Glutamatergic neuron (in vitro differentiated cells): ENCODE data around the gene KCTD10. TPM values are rescaled to one million over a fixed set of nuclear protein-coding genes. Genes with fewer than 3 reads are reported as not detected.
"Not testable (repeated sequence)": the region's sequence is repeated elsewhere in the genome, so short reads cannot be mapped to it uniquely, and the experiment has no call there.

Experiments used
- DNase-seq: peaks from one replicate; pipeline ENCODE4 v3.0.0; 2022
- H3K27ac Mint-ChIP-seq: one replicate; pipeline ENCODE4 v1.8.0; 2020; ENCODE audit warnings: mild to moderate bottlenecking, mixed read lengths, inconsistent platforms; ENCODE audit not compliant: unreplicated experiment
- H3K27me3 Mint-ChIP-seq: one replicate; pipeline ENCODE4 v1.8.0; 2020; ENCODE audit warnings: mild to moderate bottlenecking, moderate library complexity, mixed read lengths, inconsistent platforms; ENCODE audit not compliant: unreplicated experiment
- H3K36me3 Mint-ChIP-seq: one replicate; pipeline ENCODE4 v1.8.0; 2020; ENCODE audit warnings: mild to moderate bottlenecking, mixed read lengths, inconsistent platforms; ENCODE audit not compliant: unreplicated experiment
- H3K4me1 Mint-ChIP-seq: one replicate; pipeline ENCODE4 v1.8.0; 2020; ENCODE audit warnings: mild to moderate bottlenecking, low read depth, mixed read lengths, inconsistent platforms; ENCODE audit not compliant: unreplicated experiment
- H3K4me3 Mint-ChIP-seq: one replicate; pipeline ENCODE4 v1.8.0; 2020; ENCODE audit warnings: mild to moderate bottlenecking, mixed read lengths, inconsistent platforms; ENCODE audit not compliant: unreplicated experiment
- H3K9me3 Mint-ChIP-seq: one replicate; pipeline ENCODE4 v1.8.0; 2020; ENCODE audit warnings: mild to moderate bottlenecking, moderate library complexity, mixed read lengths, inconsistent platforms; ENCODE audit not compliant: unreplicated experiment
- total RNA-seq: library from RNA; stranded (reverse); fragmentation: NEBNext Ultra II Directional; extraction: Animal tissue kit (Norgen Biotek cat#: 25700); gene quantifications from one replicate; pipeline ENCODE4 v1.2.1, GENCODE V29; 2021; ENCODE audit not compliant: unreplicated experiment
- TF ChIP-seq, protein P1 (sequence below): fragments of 200-600 bp; sonication (generic); IDR thresholded peaks from one replicate; pipeline ENCODE4 v1.5.0; 2021; ENCODE audit not compliant: partially characterized antibody, unreplicated experiment

Gene KCTD10
- total RNA-seq, 1 donor from 2014 or later, result 95.2 TPM

DNA sequence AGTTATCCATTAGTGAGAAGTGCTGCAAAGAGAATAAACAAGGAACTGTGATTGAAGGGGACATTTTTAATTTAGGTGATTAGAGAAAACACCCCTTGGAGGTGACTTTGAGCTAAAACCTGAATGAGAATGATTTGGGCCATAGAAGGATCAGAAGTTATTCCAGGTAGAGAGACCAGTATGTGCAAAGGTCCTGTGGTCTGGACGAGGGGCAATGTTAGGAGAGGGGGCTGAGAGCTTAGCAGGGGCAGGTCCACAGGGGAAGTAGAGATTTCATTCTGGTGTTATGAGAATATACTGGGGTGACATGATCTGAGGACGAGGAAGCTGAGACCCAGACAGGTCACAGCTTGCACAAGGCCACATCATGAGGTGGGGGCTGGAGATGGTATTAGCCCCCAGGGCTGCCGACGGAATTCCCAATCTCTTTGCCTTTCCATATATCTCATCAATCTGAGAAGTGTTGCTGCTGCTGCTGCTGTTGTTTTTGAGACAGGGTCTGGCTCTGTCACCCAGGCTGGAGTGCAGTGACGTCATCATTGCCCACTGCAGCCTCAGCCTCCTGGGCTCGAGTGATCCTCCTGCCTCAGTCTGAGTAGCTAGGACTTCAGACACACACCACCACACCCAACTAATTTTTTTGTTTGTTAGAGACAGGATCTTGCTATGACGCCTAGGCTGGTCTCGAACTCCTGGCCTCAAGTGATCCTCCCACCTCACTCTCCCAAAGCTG, 55.6 kb downstream of the KCTD10 start:
- TF ChIP-seq, protein P1, sequence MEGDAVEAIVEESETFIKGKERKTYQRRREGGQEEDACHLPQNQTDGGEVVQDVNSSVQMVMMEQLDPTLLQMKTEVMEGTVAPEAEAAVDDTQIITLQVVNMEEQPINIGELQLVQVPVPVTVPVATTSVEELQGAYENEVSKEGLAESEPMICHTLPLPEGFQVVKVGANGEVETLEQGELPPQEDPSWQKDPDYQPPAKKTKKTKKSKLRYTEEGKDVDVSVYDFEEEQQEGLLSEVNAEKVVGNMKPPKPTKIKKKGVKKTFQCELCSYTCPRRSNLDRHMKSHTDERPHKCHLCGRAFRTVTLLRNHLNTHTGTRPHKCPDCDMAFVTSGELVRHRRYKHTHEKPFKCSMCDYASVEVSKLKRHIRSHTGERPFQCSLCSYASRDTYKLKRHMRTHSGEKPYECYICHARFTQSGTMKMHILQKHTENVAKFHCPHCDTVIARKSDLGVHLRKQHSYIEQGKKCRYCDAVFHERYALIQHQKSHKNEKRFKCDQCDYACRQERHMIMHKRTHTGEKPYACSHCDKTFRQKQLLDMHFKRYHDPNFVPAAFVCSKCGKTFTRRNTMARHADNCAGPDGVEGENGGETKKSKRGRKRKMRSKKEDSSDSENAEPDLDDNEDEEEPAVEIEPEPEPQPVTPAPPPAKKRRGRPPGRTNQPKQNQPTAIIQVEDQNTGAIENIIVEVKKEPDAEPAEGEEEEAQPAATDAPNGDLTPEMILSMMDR, result no peak
- H3K9me3 Mint-ChIP-seq, result peaks cover 2% of the 10 kb centered on the region
- no peaks in the 10 kb centered on the region for H3K36me3 Mint-ChIP-seq
- no peak for DNase-seq
- H3K27ac Mint-ChIP-seq, result no peak overlapping the region
- H3K4me1 Mint-ChIP-seq, result peaks cover 16% of the 10 kb centered on the region
- H3K27me3 Mint-ChIP-seq, result peaks cover 5% of the 10 kb centered on the region
- no peak overlapping the region for H3K4me3 Mint-ChIP-seq

DNA sequence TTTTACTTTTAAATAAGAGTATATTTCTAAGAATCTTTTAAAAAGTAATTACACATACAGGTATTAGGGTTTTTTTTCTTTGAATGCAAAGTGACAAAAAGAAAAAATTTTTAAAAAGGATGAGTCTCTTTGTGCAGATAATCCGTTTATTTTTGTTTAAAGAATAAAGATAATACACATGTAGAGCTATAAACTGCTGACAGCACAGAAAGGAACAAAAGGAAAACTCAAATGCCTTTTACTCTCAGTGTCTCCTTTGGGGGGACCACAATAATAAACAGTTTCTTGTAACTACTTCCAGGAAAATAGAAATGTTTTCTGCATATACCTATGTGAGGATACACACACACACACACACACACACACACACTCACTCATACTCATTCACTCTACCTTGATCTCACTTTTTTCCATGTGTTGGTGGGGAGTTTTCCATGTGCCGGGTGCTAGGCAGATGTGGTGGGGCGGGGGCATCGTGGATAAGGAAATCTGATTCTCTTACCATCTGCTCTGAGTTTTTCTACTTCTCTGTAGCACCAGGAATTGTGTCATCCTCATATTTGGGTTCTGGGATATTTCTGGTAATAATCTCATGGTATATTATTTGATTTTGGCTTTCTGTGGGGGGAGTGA, 58.1 kb downstream of the KCTD10 start:
- Mint-ChIP-seq H3K4me1 (peaks cover 13% of the 10 kb centered on the region), H3K36me3 (no peaks in the 10 kb centered on the region), H3K27ac (peak overlapping the region; percentile 60), H3K4me3 (no peak overlapping the region), H3K9me3 (peaks cover 2% of the 10 kb centered on the region), H3K27me3 (peaks cover 7% of the 10 kb centered on the region)
- no peak for DNase-seq
- TF ChIP-seq, protein P1, result no peak

DNA sequence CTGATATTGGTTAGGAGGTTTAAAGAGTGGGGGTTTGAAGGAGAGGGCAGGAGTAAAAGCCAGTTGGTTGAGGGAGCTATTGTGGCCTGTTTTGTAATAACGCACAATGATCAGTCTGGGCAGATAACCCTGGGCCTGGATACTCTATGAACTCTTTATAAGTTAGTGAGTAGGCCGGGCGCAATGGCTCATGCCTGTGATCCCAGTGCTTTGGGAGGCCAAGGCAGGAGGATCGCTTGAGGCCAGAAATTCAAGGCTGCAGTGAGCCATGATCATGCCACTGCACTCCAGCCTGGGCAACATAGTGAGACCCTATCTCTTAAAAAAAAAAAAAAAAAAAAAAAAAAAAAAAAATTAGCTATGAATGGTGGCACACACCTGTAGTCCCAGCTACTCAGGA, 71.0 kb downstream of the KCTD10 start:
- H3K9me3 Mint-ChIP-seq, DNase-seq, H3K27ac Mint-ChIP-seq, H3K4me3 Mint-ChIP-seq, H3K36me3 Mint-ChIP-seq, H3K27me3 Mint-ChIP-seq, H3K4me1 Mint-ChIP-seq: not testable (repeated sequence)

DNA sequence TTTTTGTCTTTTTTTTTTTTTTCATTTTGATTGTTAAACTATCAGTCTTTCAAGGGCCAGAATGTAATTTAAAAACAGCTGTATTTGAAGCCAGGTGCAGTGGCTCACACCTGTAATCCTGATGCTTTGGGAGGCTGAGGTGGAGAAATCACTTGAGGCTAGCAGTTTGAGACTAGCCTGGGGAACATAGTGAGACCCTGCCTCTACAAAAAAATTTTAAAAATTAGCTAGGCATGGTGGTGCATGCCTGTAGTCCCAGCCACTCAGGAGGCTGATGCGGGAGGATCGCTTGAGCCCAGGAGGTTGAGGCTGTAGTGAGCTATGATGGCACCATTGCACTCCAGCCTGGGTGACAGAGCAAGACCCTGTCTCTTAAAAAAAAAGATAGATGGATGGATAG, 72.3 kb downstream of the KCTD10 start:
- H3K27ac Mint-ChIP-seq, H3K4me3 Mint-ChIP-seq, H3K9me3 Mint-ChIP-seq, H3K4me1 Mint-ChIP-seq, H3K36me3 Mint-ChIP-seq, DNase-seq, H3K27me3 Mint-ChIP-seq: not testable (repeated sequence)

Other genes with a start within 250 kb of the KCTD10 start
- 0.61 TPM for gene FOXN4, start 168.0 kb downstream of the KCTD10 start, total RNA-seq
- 0.27 TPM for gene MYO1H, start 129.4 kb downstream of the KCTD10 start, total RNA-seq
- gene UBE3B, start 334 bp upstream of the KCTD10 start, total RNA-seq, result 44.2 TPM
- 28.7 TPM for gene MMAB, start 96.2 kb upstream of the KCTD10 start, total RNA-seq
- 53.6 TPM for gene MVK, start 96.5 kb upstream of the KCTD10 start, total RNA-seq
- gene FAM222A, start 236.5 kb upstream of the KCTD10 start, total RNA-seq, result 18.1 TPM